ENCODE measurements around the gene ACTA1. TPM values are rescaled to one million over a fixed set of nuclear protein-coding genes. Genes with fewer than 3 reads are reported as not detected.

ACTA1 gene
- total RNA-seq, 3 donors from 2014 or later = 0.33 TPM; not detected in 2

DNA sequence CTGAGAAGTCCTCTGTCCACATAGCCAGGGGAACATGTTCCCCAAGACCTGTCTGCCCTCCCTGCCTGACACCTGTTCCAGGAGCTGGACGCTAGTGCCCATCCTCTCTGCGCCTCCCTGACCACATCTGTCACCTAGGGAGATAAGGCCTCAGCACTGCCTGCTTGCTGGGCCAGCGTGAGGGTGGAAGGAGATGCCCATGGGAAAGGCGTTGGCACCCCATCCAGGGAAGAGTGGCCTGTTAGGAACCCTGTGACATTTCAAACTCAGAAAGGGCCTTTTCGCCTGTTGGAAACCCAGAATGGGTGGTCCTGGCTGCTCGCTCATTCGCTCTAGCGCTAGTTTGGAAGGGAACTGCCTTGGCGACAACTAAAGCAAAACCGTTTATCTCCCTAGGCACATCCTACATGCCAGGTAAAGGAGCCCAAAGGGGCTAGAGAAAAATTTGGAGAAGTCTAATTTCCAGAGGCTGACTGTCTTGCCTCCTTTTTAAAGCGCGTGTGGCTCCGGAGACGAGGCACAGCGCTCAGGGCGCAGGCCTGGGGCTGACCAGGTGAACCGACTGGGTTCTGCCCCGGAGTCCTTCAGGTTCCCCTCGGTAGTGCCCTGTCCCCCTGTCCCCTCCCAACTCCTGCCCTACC, 410 bp downstream of the ACTA1 start:
- Histone ChIP-seq H3K4me3 (peak overlapping the region in 1 of 3 donors; percentile 64), H3K4me1 (peaks cover 6 to 16% of the 10 kb centered on the region in 2 donors), H3K36me3 (no peaks in the 10 kb centered on the region), H3K9me3 (no peaks in the 10 kb centered on the region), H3K27me3 (peaks cover 4 to 61% of the 10 kb centered on the region in 2 donors), H3K27ac (no peak overlapping the region)
- intact Hi-C loops (cut with DNase I; ENCODE audit: low total_unique reads) = no loop called here
- no peak for DNase-seq (ENCODE audit: low spot score in 2 of 2)
- TF ChIP-seq, protein P1, sequence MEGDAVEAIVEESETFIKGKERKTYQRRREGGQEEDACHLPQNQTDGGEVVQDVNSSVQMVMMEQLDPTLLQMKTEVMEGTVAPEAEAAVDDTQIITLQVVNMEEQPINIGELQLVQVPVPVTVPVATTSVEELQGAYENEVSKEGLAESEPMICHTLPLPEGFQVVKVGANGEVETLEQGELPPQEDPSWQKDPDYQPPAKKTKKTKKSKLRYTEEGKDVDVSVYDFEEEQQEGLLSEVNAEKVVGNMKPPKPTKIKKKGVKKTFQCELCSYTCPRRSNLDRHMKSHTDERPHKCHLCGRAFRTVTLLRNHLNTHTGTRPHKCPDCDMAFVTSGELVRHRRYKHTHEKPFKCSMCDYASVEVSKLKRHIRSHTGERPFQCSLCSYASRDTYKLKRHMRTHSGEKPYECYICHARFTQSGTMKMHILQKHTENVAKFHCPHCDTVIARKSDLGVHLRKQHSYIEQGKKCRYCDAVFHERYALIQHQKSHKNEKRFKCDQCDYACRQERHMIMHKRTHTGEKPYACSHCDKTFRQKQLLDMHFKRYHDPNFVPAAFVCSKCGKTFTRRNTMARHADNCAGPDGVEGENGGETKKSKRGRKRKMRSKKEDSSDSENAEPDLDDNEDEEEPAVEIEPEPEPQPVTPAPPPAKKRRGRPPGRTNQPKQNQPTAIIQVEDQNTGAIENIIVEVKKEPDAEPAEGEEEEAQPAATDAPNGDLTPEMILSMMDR (IDR thresholded peaks at IDR 0.05) = no peak
- no peak for TF ChIP-seq POLR2A (IDR thresholded peaks at IDR 0.05)
- no peak for TF ChIP-seq POLR2AphosphoS5 (IDR thresholded peaks at IDR 0.05)

DNA sequence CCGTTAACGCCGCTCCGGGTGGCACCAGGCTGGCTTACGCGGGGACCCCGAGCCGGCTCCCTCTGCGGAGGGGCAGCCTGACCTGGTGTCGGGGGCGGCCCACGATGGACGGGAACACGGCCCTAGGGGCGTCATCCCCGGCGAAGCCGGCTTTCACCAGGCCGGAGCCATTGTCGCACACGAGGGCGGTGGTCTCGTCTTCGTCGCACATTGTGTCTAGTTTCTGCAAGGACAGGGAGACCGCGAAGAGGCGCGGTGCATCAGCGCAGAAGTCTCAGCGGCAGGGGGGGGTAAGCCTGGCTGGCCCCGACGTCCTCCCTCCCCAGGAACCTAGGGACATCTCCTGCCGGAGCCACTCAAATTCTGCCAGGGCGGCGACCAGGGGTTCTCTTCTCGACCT, 989 bp downstream of the ACTA1 start:
- no peaks in the 10 kb centered on the region for H3K9me3 ChIP-seq
- H3K36me3 ChIP-seq = no peaks in the 10 kb centered on the region
- no peak for DNase-seq (ENCODE audit: low spot score in 2 of 2)
- peaks cover 6 to 16% of the 10 kb centered on the region in 2 donors for H3K4me1 ChIP-seq
- peaks cover 4 to 65% of the 10 kb centered on the region in 2 donors for H3K27me3 ChIP-seq
- no peak overlapping the region for H3K27ac ChIP-seq
- intact Hi-C loops (cut with DNase I; ENCODE audit: low total_unique reads) = no loop called here
- H3K4me3 ChIP-seq = peak overlapping the region in 1 of 3 donors; percentile 64
- TF ChIP-seq POLR2A (IDR thresholded peaks at IDR 0.05) (no peak), POLR2AphosphoS5 (IDR thresholded peaks at IDR 0.05) (no peak)
- TF ChIP-seq, protein P1 (IDR thresholded peaks at IDR 0.05) = no peak

DNA sequence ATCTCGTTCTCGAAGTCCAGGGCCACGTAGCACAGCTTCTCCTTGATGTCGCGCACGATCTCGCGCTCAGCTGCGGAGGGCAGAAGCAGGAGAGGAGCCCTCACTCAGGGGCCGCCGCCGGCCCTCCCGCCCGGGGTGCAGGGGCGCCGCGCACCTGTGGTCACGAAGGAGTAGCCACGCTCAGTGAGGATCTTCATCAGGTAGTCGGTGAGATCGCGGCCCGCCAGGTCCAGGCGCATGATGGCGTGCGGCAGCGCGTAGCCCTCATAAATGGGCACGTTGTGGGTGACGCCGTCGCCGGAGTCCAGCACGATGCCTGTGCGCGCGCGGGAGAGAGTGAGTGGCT, 1.8 kb downstream of the ACTA1 start:
- Histone ChIP-seq H3K9me3 (no peaks in the 10 kb centered on the region), H3K27me3 (peaks cover 4 to 69% of the 10 kb centered on the region in 2 donors), H3K36me3 (no peaks in the 10 kb centered on the region), H3K4me3 (peak overlapping the region in 2 of 3 donors; percentile 29 to 64), H3K4me1 (peaks cover 6 to 16% of the 10 kb centered on the region in 2 donors), H3K27ac (no peak overlapping the region)
- TF ChIP-seq POLR2A (IDR thresholded peaks at IDR 0.05) (no peak), POLR2AphosphoS5 (IDR thresholded peaks at IDR 0.05) (no peak)
- TF ChIP-seq, protein P1 (IDR thresholded peaks at IDR 0.05) = no peak
- intact Hi-C loops (cut with DNase I; ENCODE audit: low total_unique reads) = no loop called here
- no peak for DNase-seq (ENCODE audit: low spot score in 2 of 2)

DNA sequence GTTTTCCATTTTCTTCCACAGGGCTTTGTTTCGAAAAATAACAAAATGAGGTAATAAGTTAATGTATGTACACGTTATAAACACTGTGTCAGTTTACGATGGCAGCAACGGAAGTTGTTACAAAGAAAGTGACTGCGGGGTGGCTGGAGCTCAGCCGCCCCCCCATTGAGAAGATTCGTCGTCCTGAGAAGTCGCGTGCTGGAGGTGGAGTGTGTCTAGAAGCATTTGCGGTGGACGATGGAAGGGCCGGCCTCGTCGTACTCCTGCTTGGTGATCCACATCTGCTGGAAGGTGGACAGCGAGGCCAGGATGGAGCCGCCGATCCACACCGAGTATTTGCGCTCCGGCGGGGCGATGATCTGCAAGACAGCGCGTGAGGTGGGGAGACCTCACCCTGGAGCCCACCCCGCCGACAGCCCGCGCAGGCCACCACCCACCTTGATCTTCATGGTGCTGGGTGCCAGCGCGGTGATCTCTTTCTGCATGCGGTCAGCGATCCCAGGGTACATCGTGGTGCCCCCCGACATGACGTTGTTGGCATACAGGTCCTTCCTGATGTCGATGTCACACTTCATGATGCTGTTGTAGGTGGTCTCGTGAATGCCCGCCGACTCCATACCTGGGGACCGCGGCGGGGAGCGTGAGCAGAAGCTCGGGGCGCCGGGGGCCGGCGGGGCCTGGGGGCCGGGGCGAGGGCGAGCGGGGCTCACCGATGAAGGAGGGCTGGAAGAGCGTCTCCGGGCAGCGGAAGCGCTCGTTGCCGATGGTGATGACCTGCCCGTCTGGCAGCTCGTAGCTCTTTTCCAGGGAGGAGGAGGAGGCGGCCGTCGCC, 2.4 kb downstream of the ACTA1 start:
- Histone ChIP-seq H3K4me3 (peak overlapping the region in 2 of 3 donors; percentile 29 to 64), H3K36me3 (no peaks in the 10 kb centered on the region), H3K27me3 (peaks cover 4 to 71% of the 10 kb centered on the region in 2 donors), H3K4me1 (peaks cover 6 to 16% of the 10 kb centered on the region in 2 donors), H3K27ac (no peak overlapping the region), H3K9me3 (no peaks in the 10 kb centered on the region)
- DNase-seq (ENCODE audit: low spot score in 2 of 2) = no peak
- TF ChIP-seq, protein P1 (IDR thresholded peaks at IDR 0.05) = no peak
- no peak for TF ChIP-seq POLR2A (IDR thresholded peaks at IDR 0.05)
- TF ChIP-seq POLR2AphosphoS5 (IDR thresholded peaks at IDR 0.05) = no peak
- intact Hi-C loops (cut with DNase I; ENCODE audit: low total_unique reads) = no loop called here

DNA sequence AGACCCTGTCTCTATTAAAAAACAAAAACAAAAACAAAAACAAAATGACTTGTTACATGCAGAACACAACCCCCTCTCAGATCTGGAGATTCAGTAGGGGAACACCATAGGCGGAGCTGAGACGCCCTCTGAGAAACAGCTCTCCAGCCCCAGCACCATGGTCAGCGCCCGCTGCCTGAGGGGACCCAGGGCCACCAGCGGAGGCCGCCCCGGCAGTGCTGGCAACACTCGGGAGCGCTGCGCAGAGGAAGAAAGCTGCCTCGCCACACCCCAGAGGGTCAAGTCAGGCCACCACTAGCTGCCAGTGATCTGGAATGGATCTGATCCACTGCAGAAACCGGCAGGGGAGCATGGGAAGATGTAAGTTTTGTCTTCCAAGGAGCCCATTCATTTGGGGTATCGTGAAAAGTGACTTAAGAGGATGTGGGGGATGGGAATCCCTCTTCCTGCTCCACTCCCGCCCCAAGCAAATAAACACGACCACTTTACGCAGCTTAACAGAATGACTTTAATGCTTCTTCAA, 3.1 kb downstream of the ACTA1 start:
- TF ChIP-seq POLR2AphosphoS5 (IDR thresholded peaks at IDR 0.05) = no peak
- TF ChIP-seq, protein P1 (IDR thresholded peaks at IDR 0.05) = no peak
- no peak for TF ChIP-seq POLR2A (IDR thresholded peaks at IDR 0.05)
- Histone ChIP-seq H3K36me3 (no peaks in the 10 kb centered on the region), H3K4me1 (peaks cover 6 to 16% of the 10 kb centered on the region in 2 donors), H3K27ac (no peak overlapping the region), H3K9me3 (no peaks in the 10 kb centered on the region), H3K4me3 (peak overlapping the region in 1 of 3 donors; percentile 64), H3K27me3 (peaks cover 4 to 76% of the 10 kb centered on the region in 2 donors)
- intact Hi-C loops (cut with DNase I; ENCODE audit: low total_unique reads) = no loop called here
- no peak for DNase-seq (ENCODE audit: low spot score in 2 of 2)
